GM11168 (cell line): Measurements from ENCODE around the gene CD2BP2.
"Not testable (repeated sequence)": the region's sequence is repeated elsewhere in the genome, so short reads cannot be mapped to it uniquely, and the experiment has no call there.

Source experiments
- in situ Hi-C: fragments of 300-500 bp; cut with MboI; formaldehyde crosslinking; loops from one replicate; pipeline ENCODE4 v1.12.0; 2022; ENCODE audit warnings: low sequenced_read_pairs; ENCODE audit not compliant: unreplicated experiment

CD2BP2 gene

GRCh38 chr16:30355144-30355953 lies at the start of gene CD2BP2:
Gene CD2BP2, minus strand, starts transcription at chr16:30355308. Its CDS starts 627 bp downstream, at chr16:30354681.
- in situ Hi-C loops, result loop anchor here (25.0 kb wide), 1 partner anchor 143 kb away; no protein-coding TSS in a partner anchor

GRCh38 chr16:30401768-30402425 lies 46.8 kb upstream of the CD2BP2 start:
- in situ Hi-C loops, result loop anchor here (25.0 kb wide), 1 partner anchor 940 kb away; the partner anchor contains the start of genes BOLA2, SLX1B and SULT1A4

DNA sequence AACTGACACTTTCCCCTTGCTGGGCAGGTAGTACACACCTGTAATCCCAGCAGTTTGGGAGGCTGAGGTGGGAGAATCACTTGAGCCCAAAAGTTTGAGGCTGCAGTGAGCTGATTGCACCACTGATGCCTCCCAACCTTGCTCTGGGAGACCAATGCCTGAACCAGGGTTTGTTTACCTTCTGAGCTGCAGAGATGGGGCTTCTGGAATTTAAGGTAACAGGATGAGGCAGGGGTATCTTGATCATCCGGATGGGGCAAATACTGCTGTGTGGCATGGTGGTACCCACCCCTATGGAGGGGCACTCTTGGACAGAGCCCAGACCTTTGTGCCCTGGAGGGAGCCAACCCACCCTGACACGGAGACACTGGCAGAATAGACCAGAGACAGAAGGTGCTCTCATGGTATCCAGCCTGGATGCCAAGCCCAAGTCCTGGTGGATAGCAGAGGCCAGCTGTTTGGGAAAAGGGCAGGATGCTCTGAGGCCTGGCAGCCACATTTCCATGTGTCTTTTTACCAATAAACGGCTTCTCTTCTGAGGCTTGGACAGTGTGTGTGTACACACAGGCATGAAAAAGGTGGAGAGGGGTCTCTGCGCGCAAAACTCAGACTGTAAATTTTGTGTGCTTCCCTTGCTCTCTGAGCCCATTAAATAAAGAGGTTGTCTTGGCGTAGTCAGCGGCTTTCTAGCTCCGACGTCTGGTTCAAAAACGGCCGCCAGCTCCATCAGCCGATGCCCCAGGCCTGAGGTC lies 44.5 kb upstream of the CD2BP2 start:
- in situ Hi-C loops, result loop anchor here (25.0 kb wide), 1 partner anchor 937 kb away; the partner anchor contains the start of genes BOLA2, SLX1B and SULT1A4

GRCh38 chr16:30398661-30399434 lies 43.7 kb upstream of the CD2BP2 start:
- in situ Hi-C loops, result no loop called here

GRCh38 chr16:30397776-30398660 lies 42.9 kb upstream of the CD2BP2 start:
- in situ Hi-C loops, result no loop called here

- in situ Hi-C loops, result no loop called here
Measured at GRCh38 chr16:30397056-30397455, 41.9 kb upstream of the CD2BP2 start.

- in situ Hi-C loops, result not testable (repeated sequence)
Measured at GRCh38 chr16:30396627-30397026, 41.5 kb upstream of the CD2BP2 start.

GRCh38 chr16:30395992-30396585 lies 41.0 kb upstream of the CD2BP2 start:
- in situ Hi-C loops, result no loop called here

GRCh38 chr16:30395155-30395991 lies 40.3 kb upstream of the CD2BP2 start, which contains the start of gene ZNF48:
Gene ZNF48, plus strand, starts transcription at chr16:30395420. Its CDS starts 375 bp downstream, at chr16:30395795.
- in situ Hi-C loops, result no loop called here

GRCh38 chr16:30394592-30395154 lies 39.6 kb upstream of the CD2BP2 start:
- in situ Hi-C loops, result no loop called here

DNA sequence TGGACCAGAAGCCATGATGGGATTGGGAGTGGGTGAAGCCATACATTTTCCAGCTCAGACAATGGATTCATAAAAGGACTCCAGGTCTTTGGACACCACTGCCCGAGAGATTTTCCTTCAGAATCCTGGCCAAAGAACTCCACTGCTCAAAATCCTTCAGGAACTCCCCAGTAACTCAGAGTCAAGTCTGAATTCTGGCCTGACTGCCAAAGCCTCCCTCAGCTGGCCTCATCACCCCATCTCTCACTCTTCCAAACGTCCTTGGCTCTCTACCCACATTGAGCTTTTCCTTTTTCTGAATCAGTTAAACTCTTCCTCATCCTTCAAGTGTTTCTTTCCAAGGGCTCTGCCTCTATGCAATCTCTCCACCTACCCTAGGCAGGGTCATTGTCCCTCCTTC lies 28.4 kb upstream of the CD2BP2 start:
- in situ Hi-C loops, result no loop called here

DNA sequence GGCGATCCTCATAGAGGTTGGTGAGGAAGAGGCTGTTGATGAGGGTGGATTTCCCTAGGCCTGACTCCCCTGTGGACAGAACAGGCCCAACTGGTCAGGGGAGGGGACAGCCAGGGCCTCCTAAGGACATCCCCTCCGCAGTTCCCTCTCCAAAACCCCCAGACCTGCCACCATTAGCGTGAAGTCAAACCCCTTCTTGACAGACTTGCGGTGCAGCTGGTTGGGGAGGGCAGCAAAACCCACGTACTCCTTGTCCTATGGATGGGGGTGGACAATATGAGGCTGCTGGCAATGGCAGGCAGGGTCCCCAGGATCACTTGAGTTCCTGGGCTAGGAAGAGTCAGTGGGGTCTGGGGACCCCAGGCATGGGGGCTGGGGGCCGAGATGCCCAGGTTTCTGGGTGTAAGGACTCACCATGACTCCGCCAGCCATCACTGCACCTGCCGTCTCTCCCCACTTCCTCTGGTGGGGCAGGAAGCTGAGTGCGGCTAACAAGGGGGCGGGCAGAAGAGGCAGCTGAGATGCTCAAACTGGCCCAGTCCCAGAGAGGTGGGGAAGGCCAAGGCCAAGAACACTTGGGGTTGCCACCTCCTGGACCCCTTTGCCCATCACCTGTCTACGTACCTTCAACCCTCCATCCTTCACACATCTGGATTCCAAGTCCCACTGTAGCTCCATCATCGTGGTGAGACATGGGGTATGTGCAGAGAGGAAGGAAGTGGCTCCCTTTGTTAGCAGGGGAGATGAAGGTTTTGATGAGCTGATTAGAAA lies 27.2 kb upstream of the CD2BP2 start, which contains the start of gene SEPTIN1:
Gene SEPTIN1 (minus strand): TSS at position 451 of the 771 bp plus-strand sequence. CDS start 19 bp downstream, at position 432.
- in situ Hi-C loops, result no loop called here

DNA sequence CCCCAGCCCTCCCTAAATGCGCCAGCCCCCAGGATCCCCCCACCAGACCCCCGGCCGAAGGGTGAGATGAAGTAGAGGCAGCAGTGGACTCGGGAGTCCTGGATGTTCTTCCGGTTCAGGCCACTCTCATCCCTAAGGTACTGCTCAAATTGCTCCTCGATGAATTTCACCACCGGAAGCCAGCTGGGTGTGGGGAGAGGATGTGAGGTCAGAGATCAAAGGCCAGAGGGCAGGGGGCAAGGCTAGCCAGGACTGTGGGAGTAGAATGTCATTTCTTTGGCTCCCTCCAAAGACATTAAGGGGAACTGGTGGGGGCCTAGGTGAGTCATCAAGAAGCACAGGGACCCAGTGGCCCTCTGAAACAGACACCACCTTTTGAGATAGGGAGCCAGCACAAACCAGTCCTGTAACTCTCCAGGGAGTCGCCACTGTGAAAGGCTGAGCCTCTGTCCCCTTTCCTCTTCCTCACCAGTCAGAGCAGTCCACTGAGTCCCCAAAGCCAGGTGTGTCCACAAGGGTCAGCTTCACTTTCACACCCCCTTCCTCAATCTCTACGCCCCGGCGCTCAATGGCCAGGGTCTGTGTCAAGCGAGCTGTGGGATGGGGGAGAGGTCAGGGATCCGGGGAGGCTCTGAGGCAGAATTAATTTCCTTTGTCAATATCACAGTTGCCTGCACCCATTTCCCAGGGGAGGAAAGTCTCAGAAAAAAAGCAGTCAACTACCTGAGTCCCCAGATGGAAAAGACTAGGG lies 26.4 kb upstream of the CD2BP2 start:
- in situ Hi-C loops, result no loop called here

DNA sequence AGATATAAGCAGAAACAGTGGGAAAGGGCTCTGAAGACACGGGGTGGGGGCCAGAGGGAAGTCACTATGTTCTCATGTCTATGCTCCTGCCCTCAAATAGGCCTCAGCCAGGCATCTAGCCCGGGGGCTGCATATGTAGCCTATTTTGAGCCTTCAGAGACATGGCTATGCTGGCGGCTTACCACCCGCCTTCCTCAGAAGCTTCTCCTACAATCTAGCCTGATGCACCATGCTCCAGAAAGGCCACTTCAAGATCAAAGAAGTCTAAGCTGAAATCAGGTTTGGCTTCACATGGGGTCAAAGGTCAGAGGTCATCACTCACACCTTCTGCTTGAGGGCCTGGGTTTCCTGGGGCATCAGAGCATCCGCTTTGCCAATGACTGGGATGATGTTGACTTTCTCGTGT lies 25.7 kb upstream of the CD2BP2 start:
- in situ Hi-C loops, result no loop called here

GRCh38 chr16:30380072-30380802 lies 25.1 kb upstream of the CD2BP2 start:
- in situ Hi-C loops, result no loop called here
